NCI-H1436 (cell line): ENCODE data around the gene CHCHD6.

ENCODE experiments used
- DNase-seq: peaks from one replicate; lab custom pipeline; 2025; lab: John Stamatoyannopoulos, UW

The CHCHD6 gene

DNA sequence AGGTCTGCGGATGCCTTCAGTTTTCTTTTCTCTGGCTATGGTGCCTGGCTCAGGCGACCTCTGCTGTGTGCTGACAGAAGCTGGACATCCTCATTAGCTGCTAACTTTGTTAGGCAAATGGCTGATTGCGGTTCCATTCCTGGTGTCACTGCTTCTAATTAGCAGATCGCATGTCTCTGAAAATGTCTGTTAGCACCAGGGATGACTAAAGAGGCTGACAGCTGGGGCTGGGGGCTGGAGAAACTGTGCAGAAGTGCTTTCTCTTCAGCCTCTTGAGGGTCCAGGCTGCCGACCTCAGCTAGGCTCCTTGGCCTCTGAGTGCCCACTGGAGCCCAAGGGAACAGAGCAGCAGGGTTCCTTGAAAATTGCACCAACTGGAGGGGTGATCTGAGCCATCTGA, 39.3 kb downstream of the CHCHD6 start:
- no peak for DNase-seq

DNA sequence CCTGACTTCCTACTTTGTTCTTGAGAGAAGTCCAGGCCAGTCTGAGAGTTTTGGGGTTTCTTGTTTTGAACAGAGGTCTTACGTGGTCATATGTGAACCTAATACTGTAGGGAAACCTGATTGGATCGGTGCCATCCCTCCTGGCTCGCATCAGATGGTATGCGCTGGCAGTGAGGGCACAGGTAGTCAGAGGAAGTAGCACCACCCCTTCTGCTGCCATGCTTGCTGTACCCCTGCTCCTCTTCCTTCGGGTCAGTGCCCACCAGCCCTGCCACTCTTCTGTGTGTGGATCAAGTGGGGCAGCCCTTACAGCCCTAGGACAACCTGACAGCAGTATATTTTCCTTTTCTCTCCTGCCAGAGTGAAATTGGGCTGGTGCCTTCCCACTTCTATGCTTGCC, 39.7 kb downstream of the CHCHD6 start:
- DNase-seq = no peak

DNA sequence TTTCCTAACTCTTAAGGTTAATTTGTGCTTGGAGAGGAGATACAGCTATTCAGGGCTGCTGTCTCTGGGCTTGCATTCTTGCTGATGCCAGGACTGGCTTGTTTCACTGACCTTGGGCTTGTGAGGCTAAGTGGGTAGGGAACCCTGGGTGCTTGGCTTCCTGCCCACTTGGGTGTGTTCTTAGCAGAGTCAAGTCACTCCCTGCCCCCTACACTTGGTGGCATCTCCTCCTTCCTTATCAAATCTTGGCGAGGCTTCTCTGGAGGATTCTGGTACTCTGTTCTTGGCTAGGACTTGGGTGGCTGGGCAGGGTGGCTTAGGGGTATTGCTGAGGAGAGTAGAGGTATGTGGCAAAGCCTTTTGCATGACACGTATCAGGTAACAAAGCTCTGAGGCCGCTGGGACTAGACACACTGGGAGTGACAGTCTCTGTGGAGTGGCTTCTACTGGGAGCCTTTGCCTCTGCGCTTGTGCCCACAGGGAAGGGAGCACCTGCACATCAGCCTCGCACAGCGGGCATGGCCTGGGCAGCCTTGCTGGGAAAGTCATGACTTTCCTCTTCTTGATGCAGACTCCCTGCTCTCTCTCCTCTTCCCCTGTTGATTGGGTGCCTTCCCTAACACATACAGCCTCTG, 41.8 kb downstream of the CHCHD6 start:
- DNase-seq = no peak

DNA sequence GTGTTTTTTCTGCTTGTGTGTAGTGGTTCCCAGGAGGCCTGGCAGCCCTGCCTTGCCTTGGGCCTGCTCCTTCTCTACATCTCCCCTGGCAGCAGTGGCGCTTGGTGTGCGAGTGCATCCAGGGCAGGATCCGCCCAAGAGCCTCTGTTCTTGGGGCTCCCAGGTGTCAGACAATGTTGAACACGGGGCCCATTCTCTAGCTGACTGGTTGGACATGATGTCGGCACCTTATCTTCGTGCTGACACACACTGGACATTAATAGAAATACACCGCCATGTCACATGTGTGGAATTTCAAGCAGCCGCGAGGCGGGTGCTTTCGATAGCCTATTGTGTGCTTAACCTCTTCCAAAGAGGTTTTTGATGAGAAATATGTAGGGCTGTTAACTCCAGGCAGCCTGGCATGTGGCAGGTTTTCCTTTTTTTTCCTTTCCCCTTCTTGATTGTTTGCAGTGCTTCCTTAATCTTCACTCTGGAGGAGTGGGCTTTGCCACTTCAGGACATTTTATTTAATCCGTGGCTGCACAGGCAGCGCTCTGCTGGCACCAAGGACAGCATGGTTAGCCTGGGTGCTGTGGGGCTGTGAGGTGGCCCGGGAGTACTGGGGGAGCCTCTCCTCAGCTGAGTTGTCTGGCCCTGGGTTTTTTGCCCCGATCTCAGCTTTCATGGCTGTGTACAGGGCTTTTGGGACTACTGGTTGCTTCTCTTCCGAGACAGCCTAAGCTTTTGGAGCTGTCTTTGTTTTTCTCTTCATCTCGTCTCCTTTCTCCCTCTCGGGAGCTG, 42.5 kb downstream of the CHCHD6 start:
- DNase-seq = no peak

DNA sequence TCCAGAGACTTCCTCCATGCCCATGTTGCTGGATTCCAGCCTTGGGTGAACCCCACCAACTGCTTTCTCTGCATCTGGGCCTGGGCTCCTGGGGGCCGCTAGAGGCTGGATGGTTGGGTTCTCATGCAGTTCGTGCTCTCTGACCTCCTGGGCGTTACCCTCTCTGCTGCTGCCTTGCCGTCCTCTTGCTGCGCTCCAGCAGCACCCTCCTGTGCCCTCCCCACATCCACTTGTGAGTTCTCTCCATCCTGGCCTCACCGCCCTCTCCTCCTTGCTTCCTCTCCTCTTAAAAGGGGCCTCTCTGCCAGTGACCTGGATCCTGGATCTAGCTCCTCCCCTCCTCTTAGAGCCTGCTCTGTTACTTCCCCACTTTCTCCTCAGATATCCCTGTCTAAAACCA, 43.7 kb downstream of the CHCHD6 start:
- DNase-seq = no peak

DNA sequence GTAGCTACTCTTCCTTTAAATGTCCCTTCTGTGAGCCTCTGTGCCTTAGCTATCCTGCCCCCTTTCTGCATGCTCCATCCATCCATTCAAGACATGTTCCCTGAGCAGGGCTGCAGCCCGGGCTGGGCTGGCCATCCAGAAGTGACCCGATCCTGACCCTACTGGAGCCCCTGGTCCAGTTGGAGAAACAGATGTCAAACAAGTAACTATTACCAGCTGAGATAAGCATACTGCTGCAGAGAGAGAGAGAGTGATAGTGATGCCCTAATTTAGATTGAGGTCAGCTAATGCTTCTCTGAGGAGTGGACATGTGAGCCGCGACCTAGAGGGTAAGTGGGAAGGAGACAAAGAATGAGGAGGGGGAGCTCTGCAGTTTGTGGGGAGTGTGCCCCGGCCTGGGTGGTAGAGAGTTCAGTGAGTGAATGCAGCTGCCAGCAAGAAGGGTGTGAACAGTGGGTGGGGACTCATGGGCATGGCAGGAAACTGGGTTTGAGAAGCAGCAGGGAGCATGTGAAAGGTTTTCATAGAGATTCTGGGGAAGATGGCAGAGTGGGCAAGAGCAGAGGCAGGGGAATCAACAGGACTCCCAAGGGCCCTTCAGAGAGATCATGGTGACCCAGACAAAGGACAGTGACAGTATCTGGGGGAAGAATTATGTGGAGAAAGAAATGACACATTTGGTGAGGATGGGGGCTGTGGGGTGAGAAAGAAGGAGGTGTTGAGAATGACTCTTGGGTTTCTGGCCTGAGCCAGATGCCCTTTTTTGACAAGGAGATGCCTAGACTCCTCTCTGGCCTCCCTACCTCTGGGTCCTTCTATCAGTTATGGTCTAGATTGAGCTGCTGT, 44.9 kb downstream of the CHCHD6 start:
- DNase-seq = no peak

DNA sequence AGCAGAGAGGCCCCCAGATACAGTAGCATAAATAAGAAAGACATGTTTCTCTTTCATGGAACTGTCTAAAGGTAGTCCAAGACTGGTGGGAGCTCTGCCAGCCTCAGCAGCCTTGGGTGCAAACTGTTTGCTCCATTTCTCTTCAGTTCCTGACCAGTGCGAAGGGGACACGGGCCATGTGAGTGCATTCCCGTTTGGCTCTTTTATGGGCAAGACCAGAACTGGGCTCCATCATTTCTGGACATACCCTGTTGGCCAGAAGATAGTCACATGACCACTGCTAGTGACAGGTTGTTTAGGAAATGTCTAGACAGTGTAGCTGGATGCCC, 45.5 kb downstream of the CHCHD6 start:
- DNase-seq = no peak

DNA sequence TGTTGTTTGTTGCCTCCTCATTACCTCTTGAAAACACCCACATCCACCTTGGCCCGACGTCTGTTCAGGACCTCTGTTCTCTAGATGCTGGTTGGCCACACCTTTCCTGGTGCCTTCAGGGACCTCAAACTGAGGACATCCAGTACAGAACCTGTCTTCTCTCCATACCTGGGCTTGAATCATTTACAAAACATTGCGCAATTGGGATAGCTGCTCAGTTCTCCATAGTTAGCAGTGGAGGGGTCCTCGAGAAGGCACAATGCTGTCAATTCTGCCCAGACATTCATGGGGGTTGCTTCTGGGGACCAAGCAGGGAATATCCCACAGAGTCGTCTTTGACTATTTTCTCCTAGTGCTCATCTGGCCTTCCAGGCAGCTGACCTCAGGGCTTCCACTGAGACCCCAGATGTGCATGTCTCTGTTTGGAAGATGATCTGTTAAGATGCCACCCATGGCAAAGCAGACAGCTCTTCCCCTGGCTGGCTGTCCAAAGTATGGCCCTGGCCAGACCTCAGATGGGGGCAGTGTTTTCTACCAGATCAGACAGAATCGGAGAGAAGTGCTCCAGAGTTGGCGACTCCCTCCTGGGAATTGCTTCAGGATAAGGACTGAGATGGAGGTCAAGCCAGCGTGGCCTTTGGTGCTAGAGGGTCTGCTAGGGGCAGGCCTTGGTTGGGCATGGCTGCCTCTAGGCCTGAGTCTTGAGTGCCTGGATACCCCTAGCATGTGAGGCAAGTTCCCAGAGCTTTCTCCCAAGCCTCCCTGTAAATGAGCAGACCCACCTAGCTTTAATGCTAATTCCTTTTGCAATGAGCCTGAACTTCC, 46.1 kb downstream of the CHCHD6 start:
- no peak for DNase-seq

DNA sequence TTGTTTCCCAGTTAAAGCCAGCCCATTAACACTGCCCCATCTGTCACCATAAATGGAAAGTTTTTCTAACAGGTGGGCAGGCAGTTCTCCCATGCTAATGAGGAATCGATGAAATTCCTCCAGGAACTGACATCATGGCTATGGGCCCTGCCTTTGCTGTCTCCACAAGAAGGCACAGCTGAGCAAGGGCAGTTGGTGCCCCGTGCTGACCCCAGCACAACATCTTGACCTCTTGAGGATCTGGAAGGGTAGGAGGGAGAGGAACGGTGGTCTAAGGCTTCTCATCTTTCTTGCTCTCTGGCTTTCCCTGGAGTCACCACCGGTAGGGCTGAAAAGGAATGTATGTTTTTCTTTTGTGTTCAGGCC, 46.7 kb downstream of the CHCHD6 start:
- no peak for DNase-seq

DNA sequence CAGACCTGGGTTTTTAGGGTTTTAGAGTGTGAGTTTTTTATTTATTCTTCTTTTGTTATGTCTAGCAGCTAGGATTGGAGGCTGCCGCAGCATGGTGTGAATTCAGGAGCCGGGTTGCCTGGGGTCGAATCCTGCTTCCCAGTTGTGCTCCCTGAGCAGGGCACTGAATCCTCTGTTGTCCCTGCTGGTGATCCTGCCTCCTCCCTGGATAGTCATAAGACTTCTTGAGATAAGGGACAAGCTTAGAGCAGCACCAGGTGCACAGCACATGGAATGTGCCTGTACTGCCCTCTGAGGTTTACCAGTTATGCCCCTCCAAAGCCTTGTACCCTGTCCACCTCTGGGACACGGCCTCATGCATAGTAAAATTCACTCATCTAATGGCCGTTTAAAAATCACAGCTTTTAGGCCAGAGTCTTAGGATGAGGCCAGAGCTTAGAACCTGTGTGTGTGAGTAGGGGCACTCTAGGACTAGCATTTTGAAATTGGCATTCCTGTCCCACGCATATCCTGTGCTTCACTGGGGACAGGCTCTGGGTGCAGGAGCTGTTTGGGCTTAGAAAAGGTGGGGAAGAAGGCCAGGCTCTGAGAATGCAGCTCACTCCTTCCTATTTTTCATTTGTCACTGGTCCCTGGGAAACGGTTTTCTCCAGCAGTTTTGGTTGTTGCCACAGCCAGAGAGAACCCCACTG, 47.7 kb downstream of the CHCHD6 start:
- no peak for DNase-seq

DNA sequence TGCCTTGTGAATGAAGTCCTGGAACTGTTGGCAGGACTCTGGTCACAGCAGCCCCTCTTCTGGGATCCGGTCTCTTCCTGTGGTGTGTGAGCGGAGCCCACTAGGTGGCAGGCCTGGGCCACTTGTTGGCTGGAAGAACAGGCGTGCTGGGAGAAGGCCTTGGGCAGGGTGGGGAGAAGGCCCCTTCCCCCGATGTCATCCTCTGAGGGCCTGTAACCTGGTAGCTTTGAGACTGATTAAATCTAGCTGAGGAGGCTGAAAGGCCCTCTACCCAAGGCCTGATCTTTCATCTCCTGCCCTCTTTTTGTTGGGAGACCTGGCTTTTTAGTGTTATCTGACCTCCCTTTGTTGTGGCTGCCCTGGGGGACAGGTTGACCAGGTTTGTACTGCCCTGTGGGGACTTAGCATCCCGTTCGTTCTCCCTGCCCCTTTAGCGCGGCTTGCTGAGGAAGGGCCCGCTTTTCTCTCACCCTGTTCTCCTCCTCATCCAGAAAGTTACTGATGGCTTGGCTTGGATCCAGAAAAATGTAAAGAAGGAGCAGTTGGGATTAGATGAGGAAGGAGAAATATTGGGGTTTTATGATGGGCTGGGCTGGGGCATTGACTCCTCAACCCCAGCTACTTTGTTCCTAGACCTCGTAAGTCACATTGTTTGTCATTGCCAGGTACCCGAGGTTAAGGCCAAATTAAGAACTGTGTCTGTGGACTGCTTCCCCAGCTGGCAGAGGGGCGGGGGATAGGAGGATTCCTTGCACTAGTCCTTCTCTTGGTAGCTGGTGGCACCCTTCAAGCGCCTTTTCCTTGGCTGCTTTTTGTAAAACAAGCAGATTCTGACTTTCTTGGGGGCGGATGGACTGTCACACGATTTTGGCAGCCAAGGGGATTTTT, 48.5 kb downstream of the CHCHD6 start:
- peak; percentile 78 for DNase-seq

DNA sequence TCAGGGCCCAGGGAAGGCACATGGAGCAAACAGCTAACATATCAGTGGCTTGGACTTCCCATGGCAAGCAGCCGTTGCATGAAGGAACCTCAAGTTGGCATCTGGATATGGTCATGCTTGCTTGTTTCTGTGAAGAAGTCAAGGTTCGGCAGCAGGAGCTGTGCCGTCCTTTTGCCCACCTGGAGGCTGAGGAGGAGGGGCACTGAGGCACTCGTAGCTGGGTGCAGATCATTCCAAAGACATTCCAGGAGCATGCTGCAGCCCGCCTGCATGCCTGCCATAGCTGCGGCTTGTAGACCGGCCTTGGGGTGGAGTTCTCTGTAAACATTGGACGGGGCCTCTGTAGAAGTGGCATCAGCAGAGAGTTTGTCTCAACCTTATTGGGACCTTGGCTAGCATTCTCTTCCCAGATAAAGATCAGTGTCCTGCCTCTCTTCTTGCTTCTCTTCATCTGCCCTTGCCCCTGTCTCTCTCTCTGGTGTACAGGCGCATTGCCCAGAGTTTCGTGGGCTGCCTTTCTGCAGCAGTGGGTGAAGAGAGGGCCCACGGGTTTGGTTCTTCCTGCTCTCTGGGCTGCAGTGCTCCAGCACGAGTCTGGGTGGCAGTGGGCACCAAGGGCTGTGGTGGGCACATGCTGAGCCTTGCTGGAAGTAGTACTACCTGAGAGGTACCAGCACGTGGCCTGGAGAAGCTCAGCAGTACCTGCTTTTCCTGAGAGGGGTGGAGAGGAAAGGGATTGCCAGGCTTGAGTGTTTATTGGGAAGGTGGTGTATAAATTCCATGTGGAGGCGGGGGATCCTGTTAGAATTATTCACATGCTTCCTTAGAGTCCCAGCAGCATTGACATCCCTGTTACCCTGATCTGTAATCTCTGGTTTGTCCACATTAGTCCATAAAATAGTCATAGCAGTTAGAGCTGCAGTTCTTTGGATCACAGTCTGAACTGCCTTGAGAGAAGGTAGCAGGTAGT, 49.4 kb downstream of the CHCHD6 start:
- no peak for DNase-seq

DNA sequence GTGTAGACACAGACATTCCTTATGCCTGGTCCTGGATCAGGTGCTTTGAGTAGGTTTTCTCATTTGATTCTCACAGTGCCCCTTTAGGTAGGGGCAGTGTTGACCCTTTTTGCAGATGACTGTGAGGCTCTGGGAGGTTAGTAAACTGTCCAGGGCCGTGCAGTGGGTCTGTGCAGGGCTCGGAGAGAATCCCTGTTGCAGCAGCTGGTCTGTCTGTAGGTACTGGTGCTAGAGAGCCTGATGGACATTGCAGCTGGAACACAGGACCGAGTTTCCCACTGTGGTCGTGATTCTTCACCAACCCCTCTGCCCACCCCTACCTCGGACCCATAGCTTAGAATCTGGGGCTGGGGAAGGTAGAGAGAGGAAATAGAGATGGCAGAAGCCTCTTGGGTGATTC, 51.8 kb downstream of the CHCHD6 start:
- DNase-seq = no peak

DNA sequence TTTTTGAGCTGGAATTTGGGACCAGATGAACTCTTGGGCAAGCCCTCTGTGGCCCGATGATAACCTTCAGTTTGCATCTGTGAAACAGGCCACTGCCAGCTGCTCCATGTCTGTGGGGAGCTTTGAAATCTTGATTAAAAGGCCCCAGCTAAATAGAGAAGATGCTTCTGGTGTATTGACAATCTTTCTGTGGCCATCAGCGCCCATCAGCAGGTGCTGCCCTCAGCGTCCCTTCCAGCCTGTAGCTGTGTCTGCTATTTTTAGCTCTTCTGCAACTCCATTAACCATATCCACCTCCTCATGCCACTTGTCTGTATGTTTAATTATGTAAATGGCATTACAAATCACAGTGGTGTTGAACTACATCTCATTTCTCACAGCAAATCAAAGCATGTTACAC, 54.0 kb downstream of the CHCHD6 start:
- no peak for DNase-seq

DNA sequence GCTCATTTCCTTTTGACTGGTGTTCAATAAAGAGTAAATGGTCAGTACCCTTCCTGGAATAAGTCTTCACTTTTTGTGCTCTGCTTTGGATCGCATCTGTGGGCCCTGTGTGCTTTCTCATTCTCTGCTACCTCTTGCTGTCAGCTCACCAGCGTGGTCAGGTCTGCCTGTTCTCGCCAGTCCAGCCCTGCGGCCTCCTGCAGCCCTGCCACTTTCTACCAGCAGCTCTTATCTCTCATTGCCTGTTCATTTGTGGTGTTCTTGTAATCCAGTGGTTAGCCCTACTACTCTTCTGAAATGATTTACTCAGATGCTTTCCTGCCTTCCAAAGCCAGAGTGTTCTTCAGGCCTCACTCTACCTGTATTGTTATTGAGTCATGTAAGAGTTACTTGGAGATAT, 54.8 kb downstream of the CHCHD6 start:
- DNase-seq = no peak

DNA sequence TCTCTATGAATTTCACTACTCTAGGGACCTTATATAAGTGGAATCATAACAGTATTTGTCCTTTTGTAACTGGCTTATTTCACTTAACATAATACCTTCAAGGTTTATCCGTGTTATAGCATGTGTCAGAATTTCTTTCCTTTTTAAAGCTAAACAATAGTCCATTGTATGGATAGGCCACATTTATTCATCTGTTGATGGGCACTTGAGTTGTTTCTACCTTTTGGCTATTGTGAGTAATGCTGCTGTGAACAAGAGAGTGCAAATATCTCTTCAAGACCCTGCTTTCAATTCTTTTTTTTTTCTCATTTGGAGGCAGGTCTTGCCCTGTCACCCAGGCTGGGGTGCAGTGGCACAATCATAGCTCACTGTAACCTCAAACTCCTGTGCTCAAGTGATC, 56.5 kb downstream of the CHCHD6 start:
- no peak for DNase-seq

DNA sequence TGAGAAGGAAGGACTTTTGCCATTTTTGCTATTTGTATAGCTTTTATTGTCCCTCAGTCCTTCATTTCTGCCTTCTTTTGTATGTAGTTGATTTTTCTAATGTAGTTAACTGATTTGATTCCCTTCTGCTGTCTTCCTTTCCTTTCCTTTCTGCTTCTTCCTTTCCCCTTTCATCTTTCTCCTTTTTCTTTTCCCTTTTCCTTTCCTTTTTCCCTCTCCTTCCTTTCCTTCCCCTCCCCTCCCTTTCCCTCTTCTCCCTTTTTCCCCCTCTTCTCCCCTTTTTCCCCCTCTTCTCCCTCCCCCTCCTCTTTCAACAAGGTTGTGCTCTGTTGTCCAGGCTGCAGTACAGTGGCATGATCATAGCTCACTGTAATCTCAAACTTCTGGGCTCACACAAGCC, 59.0 kb downstream of the CHCHD6 start:
- DNase-seq = no peak

DNA sequence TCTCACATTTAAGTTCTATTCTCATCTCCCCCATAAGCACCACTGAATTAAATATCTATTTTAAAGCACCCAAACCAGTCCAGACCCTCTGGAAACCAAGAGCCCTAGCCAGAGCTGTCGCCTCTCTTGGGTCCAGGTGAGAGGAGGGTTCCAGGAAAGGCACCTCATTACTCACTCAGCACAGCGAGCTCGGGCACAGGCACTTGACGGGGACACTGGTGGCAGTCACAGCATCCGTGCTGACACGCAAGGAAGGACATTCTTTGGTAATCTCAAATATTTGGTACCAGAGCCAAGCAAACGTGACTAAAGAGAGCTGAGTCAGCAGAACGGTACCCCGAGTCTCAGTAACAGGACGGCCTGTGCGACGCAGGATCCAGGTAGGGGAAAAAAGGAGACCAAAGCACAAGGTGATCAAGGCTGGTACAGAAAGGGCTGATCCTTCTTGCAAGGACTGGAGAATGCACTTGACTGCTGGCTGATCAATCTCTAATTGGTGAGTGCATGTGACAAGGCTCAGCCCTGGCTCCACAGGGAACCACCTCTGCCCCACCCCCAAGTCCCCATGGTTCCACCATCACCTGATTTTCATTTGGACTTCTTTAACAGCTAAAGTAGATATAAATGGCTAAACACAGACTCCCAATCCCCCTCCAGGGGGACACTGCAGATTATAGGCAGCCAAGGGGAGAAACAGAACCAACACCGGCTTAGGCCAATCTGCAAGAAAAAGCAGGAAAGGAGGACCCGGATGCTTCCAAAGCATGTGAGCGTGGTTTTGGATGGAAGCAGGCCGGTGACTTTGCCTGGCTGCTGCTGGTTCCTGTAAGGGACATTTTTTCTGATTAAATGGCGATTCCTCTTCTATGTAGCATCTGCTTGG, 61.4 kb downstream of the CHCHD6 start:
- DNase-seq = no peak

DNA sequence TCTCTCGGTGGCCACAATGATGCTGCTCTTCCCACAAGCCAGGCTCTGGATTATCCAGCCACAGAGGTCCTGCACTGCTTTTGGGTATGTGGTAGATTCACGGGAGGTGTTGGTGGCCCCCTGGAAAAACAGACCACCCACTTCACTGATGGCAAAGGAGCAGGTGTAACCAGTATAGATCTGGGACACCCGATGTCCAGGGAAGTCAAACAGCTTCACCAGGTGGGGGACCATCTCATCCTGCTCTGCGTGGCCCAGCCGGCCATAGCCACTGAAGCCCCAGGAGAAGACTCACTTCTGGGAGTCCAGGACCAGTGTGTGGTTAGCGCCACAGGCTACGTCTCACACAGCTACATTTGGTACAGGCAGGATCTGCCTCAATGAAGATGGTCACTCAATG, 62.6 kb downstream of the CHCHD6 start:
- DNase-seq = no peak
